ENCODE measurements around the gene HSPBAP1. TPM values are rescaled to one million over a fixed set of nuclear protein-coding genes. Genes with fewer than 3 reads are reported as not detected.
A peak's percentile ranks its signal among the peaks of the same experiment; 100 is the strongest.

HSPBAP1 gene
- total and polyA plus RNA-seq, 2 of the 13 experiments (the other 11 are each of a cell fraction or from before 2014, with no cell fraction given) = 4.2 to 5.1 TPM

GRCh38 chr3:122794779-122795673 lies 1.4 kb upstream of the HSPBAP1 start, which contains the start of gene SLC49A4 (continued):
- TF ChIP-seq ZNF784 (CRISPR knock-in tag; IDR thresholded peaks at IDR 0.05; ENCODE audit: borderline replicate concordance) (no peak), BRD4 (CRISPR knock-in tag; IDR thresholded peaks at IDR 0.05) (peak; percentile 54; the same call in 1 of the 2 replicates), AKAP8 (CRISPR knock-in tag; IDR thresholded peaks at IDR 0.05) (peak; percentile 35; the same call in 1 of the 2 replicates), ZNF775 (CRISPR knock-in tag; IDR thresholded peaks at IDR 0.05; ENCODE audit: borderline replicate concordance) (no peak), GFI1 (CRISPR knock-in tag; IDR thresholded peaks at IDR 0.05; ENCODE audit: borderline replicate concordance) (no peak; the same call in 1 of the 2 replicates), ZNF563 (CRISPR knock-in tag; IDR thresholded peaks at IDR 0.05) (peak; percentile 71; the same call in 1 of the 2 replicates), RAD21 (CRISPR knock-in tag; IDR thresholded peaks at IDR 0.05) (peak; percentile 64), NR2F6 (IDR thresholded peaks at IDR 0.05) (no peak), NR2F6 (CRISPR knock-in tag; IDR thresholded peaks at IDR 0.05) (0 out of 2 replicates have a peak, but pooled peaks have one; percentile 23), ZNF816 (CRISPR knock-in tag; IDR thresholded peaks at IDR 0.05; ENCODE audit: borderline replicate concordance) (peak; percentile 43; the same call in 1 of the 2 replicates), ZNF343 (CRISPR knock-in tag; IDR thresholded peaks at IDR 0.05) (no peak), ZNF142 (CRISPR knock-in tag; IDR thresholded peaks at IDR 0.05) (peak; percentile 67; the same call in 1 of the 2 replicates), ZSCAN22 (CRISPR knock-in tag; IDR thresholded peaks at IDR 0.05) (peak; percentile 58; the same call in 1 of the 2 replicates), MIER2 (CRISPR knock-in tag; IDR thresholded peaks at IDR 0.05) (no peak), ZNF414 (CRISPR knock-in tag; IDR thresholded peaks at IDR 0.05) (no peak), HES4 (CRISPR knock-in tag; IDR thresholded peaks at IDR 0.05; ENCODE audit: borderline replicate concordance) (peak; percentile 67; the same call in 1 of the 2 replicates), SMARCC2 (IDR thresholded peaks at IDR 0.05) (no peak), FOSL1 (CRISPR knock-in tag; IDR thresholded peaks at IDR 0.05; ENCODE audit: borderline replicate concordance) (peak; percentile 7; the same call in 1 of the 2 replicates), HOXA3 (CRISPR knock-in tag; IDR thresholded peaks at IDR 0.05) (peak; percentile 73)
- TF ChIP-seq, protein P1, sequence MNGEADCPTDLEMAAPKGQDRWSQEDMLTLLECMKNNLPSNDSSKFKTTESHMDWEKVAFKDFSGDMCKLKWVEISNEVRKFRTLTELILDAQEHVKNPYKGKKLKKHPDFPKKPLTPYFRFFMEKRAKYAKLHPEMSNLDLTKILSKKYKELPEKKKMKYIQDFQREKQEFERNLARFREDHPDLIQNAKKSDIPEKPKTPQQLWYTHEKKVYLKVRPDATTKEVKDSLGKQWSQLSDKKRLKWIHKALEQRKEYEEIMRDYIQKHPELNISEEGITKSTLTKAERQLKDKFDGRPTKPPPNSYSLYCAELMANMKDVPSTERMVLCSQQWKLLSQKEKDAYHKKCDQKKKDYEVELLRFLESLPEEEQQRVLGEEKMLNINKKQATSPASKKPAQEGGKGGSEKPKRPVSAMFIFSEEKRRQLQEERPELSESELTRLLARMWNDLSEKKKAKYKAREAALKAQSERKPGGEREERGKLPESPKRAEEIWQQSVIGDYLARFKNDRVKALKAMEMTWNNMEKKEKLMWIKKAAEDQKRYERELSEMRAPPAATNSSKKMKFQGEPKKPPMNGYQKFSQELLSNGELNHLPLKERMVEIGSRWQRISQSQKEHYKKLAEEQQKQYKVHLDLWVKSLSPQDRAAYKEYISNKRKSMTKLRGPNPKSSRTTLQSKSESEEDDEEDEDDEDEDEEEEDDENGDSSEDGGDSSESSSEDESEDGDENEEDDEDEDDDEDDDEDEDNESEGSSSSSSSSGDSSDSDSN (CRISPR knock-in tag; IDR thresholded peaks at IDR 0.05) = peak; percentile 95

Data from HepG2 (cell line).